GM21529 (cell line): Measurements from ENCODE around the gene PEDS1.
"Not testable (repeated sequence)": the region's sequence is repeated elsewhere in the genome, so short reads cannot be mapped to it uniquely, and the experiment has no call there.

Source experiments
- ATAC-seq: cut with Tn5 transposase; IDR thresholded peaks from one replicate; pipeline ENCODE4 v1.9.1; 2021; ENCODE audit not compliant: unreplicated experiment

Gene PEDS1

GRCh38 chr20:50115041-50115512 lies 38.4 kb downstream of the PEDS1 start:
- no peak for ATAC-seq

GRCh38 chr20:50113420-50114224 lies 39.9 kb downstream of the PEDS1 start:
- no peak for ATAC-seq

- peak; percentile 35 for ATAC-seq
Measured at GRCh38 chr20:50112512-50113419, 40.8 kb downstream of the PEDS1 start, which contains the start of gene UBE2V1. Gene UBE2V1, minus strand, starts transcription at chr20:50113150. Its CDS starts 22 bp downstream, at chr20:50113128.

GRCh38 chr20:50111829-50112495 lies 41.6 kb downstream of the PEDS1 start:
- no peak for ATAC-seq

- ATAC-seq = no peak
Measured at GRCh38 chr20:50111120-50111828, 42.2 kb downstream of the PEDS1 start.

GRCh38 chr20:50110141-50111047 lies 43.1 kb downstream of the PEDS1 start:
- ATAC-seq = peak; percentile 39

GRCh38 chr20:50108556-50109235 lies 44.8 kb downstream of the PEDS1 start:
- ATAC-seq = no peak

GRCh38 chr20:50107796-50108331 lies 45.7 kb downstream of the PEDS1 start:
- no peak for ATAC-seq

GRCh38 chr20:50107086-50107660 lies 46.4 kb downstream of the PEDS1 start:
- ATAC-seq = no peak

GRCh38 chr20:50106669-50107068 lies 46.9 kb downstream of the PEDS1 start:
- ATAC-seq = not testable (repeated sequence)
